Activated T-helper 9 cell treated with anti-CD3 and anti-CD28 coated beads, Interleukin-2, amount 50 U/mL, for 16 hours (primary cell): ENCODE measurements around the gene CRYBG1.
"Not testable (repeated sequence)": the region's sequence is repeated elsewhere in the genome, so short reads cannot be mapped to it uniquely, and the experiment has no call there.

Experiments used
- DNase-seq: peaks from one replicate; pipeline ENCODE4 v3.0.0-alpha.2; 2020; ENCODE audit warnings: low read depth

Gene CRYBG1

DNA sequence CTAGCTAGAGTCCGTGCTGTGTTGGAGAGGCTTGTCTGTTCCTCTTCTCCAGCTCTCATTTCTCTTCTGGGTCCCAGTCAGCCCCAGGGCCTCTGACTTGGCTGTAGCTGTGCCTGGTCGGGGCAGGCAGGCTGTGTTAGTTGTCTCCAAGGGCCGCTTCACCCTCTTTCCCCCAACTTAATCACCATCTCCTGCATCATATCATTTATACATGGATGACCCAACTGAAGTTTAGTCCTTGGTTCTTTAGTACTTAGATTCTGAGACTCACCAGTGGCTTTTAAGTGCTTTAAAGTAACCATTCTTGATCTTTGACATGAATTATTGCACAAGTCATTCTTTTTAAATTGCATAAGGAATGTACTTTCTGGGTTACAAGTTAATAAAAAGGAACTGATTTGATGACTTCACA is 141.4 kb downstream of the CRYBG1 start:
- DNase-seq = no peak

DNA sequence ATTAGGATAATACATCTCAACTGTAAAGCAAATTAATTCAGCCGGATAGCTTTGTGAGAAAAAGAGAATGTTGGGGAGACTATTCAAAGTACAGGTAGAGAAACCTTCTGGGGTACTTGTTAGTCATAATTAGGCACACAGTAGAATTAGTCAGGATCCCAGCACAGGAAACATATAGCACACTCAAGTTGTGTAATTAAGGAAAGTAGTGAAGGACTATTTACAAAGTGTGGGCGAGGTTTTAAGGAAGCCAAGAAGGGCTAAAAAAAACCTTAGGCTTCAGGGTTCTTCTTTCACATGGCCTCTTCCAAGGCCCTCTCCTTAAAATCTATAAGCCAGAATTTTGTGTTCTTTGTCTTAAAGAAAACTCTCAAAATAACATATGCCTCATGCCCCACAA is 142.0 kb downstream of the CRYBG1 start:
- no peak for DNase-seq

DNA sequence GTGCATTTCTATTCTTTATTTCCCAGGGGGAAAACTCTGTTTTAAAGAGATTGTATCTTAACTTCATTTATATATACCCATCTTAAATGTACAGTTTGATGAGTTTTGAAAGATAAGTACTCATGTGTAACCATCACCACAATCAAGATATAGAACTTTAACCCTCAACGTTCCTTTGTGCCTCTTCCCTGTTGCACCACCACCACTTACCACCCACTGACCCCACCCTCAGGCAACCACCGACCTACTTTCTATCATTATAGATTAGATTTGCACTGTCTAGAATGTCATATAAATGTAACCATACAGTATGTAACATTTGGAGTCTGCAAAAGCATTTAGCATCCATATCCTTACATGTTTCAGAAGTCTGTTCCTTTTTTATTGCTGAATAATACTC is 147.8 kb downstream of the CRYBG1 start:
- no peak for DNase-seq

DNA sequence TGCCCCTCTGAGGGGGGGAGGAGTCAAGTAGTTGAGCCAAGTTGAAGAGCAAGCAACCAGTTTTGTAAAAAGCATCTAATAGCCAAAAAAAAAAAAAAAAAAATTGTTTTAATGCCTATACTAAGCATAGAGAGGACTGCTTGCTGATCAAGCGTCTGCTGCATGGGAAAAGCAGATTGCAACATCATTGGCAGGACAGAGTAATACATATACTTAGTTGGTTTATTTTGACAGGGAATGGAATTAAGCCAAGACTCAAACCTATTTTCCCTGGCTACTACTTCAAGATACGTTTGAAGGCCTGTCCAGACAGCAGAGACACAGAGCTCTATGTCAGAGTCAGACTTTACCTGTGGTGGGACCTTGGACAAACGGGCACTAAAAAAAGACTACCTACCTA is 148.3 kb downstream of the CRYBG1 start:
- no peak for DNase-seq

DNA sequence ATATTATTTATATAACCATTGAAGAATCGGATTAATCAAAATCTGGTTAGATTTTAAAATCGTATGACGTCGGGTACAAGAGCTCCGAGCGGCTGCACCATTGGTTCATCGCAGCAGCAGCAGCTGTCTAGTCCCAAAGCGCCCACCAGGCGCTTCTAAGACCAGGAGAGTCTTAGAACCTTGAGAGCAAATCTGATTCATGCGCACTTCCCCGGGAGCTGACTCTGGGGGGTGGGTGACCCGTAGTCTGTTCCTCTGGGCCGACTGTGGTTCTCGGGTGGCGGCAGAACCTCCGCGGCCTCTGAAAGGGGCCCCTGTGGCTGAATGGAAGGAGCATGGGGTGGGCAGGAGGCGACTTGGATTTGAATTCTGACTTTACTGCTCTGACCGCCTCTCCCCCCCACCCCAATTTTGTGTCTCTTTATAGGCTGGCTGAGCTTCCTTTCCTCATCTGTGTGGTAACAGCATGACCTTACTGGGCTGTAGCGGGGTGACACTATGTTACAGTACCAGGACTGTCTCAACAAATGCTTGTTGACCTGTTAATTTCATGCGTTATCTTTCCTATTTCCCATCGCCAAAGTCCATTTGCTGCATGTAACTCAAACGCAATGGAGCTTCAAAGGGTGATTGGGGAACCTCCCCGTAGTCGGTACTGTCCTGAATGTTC is 149.0 kb downstream of the CRYBG1 start:
- DNase-seq = no peak

DNA sequence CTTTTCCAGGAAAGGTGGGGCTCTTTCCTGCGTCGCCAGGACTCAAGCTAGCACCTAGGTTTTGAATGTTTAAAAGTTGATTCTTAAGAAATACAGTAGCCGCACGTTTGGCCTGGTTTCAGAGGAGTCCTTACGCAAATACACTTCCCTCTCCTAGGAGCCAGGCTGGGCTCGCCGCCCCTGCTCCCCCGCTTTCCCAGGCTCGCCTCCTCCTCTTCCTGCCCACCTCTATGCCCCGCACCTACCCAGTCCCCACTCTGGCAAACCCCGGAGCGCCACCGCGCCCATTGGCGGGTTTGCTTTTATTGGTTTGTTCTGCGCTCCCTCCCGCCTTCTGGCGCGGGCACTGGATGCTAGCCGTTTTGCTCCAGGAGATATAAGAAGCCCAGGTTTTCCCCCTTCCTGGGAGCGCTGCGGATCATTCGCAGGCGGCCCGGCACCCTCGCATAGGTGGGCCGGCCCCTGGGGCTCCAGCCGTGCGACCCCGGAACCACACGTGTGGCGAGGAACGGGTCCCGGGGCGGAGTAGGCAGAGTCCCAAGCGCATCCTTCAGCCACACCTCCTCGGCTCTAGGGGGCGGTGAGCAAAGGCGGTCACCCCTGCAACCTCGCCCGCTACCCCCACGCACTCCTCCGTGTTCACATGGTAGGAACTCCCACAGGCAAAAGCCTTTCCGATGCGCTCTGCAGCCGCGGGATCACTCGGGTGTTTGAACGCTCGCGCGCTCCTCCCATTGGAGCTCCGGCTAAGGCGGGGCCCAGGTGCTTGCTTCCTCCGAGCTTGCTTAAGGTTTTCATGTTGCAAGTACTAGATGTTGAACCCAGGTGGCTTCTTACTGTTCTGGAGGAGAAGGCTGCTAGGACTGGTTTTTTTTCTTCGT is 149.8 kb downstream of the CRYBG1 start:
- peak; percentile 57 for DNase-seq

DNA sequence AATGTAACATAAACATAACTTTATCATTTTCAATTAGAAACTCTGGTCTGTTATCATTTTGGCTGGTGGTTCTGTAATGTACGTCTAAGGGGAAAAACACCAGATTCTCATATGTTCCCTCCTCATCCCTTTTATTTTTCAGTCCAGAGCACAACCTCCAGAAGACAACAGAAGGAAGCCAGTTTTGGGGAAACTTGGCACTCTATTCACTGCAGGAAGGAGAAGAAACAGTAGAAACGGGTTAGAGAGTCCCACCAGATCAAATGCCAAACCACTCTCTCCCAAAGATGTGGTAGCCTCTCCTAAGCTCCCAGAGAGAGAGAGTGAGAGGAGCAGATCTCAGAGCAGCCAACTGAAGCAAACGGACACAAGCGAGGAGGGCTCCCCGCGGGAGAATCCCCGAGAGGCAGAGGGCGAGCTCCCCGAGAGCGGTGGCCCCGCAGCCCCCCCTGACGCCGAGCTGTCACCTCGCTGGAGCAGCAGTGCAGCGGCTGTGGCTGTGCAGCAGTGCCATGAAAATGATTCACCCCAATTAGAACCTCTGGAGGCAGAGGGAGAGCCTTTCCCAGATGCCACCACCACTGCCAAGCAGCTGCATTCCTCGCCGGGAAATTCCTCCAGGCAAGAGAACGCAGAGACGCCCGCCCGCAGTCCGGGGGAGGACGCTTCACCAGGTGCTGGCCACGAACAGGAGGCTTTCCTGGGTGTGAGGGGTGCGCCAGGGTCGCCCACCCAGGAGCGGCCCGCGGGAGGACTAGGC is 151.0 kb downstream of the CRYBG1 start:
- peak; percentile 32 for DNase-seq

DNA sequence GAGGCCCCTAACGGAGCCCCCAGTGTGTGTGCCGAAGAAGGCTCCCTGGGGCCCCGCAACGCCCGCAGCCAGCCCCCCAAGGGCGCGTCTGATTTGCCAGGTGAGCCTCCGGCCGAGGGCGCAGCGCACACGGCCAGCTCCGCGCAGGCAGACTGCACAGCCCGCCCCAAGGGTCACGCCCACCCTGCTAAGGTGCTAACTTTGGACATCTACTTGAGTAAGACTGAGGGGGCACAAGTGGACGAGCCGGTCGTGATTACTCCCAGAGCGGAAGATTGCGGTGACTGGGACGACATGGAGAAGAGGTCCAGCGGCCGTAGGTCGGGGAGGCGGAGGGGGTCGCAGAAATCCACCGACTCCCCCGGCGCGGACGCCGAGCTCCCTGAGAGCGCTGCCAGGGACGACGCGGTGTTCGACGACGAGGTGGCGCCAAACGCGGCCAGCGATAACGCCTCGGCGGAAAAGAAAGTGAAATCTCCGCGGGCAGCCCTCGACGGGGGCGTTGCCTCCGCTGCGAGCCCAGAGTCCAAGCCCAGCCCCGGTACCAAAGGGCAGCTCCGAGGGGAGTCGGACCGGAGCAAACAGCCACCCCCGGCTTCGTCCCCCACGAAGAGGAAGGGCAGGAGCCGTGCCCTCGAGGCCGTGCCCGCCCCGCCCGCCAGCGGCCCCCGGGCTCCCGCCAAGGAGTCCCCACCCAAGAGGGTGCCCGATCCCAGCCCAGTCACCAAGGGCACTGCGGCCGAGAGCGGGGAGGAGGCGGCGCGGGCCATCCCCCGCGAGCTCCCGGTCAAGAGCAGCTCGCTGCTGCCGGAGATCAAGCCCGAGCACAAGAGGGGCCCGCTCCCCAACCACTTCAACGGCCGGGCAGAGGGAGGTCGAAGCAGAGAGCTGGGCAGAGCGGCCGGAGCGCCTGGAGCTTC is 151.8 kb downstream of the CRYBG1 start:
- DNase-seq = peak; percentile 71

DNA sequence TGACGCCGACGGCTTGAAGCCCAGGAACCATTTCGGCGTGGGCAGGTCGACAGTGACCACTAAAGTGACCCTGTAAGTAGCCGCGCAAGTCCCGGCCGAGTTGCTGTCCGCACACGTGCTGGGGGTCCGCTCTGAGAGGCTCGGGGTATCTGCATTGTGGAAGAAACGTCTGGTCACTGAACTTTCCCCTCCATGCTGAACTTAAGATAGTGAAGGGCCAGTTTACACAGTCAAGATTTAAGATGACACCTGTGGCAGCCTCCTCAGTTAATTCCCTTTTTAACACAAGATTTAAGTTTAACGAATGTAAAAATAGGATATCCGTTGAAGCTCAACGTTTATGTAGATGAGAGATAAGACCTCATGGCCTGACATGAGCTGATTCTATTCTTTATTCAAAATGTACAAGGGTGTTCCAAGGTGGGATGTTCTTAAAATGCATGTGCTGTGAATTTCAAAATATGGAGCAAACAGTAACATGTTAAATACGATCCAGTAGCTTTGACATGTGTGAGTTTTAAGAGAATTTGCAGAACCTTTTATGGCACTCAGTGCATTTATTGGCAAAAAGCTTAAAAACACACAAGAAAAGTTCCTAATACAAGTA is 152.6 kb downstream of the CRYBG1 start:
- no peak for DNase-seq

DNA sequence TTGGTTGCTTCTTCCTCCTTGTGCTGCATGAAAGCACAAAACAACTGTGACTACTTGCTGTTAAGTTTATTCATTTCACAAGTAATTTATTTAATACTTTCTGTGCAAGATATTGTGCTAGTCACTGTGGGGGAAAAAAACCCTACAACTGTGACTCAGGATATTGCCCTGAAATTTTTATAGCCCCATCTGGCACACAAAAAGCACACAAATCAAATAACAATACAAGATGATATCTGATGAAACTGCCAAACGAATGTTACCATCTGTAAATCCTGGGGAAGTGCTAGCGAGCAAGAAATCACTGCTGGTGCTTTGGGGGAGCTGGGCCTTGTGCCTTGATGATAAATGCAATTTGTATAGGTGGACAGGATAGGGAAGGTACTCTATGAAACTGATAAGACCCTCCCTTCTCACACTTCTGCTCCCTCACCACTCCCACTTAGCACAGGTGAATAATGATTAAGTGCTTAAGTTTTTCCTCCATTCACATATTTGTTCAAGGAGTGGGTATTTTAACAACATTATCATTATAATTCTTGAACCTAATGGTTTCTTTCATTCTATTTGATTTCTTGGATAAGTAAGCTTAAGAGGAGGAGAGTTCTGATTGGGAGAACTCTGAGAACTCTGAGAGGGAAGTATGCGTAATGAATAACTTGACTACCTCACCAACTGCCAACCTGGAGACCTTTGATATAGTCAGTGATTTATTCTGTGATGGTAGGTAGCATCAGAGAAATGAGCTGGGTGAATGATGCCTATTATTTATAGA is 153.5 kb downstream of the CRYBG1 start:
- DNase-seq = no peak

DNA sequence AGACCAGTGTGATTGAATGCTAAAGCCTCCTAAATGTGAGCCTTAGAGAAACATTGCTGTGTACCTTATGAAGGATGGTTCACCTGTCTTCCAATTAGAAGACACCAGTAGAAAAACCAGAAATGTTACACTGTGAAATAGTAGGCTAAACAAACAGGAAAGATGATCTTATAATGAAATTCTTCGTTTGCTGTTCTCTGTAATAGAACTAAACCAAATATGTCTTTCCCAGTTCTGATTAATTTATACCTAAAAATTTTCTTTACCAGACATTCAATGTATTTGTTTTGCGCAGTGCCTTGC is 154.0 kb downstream of the CRYBG1 start:
- no peak for DNase-seq

DNA sequence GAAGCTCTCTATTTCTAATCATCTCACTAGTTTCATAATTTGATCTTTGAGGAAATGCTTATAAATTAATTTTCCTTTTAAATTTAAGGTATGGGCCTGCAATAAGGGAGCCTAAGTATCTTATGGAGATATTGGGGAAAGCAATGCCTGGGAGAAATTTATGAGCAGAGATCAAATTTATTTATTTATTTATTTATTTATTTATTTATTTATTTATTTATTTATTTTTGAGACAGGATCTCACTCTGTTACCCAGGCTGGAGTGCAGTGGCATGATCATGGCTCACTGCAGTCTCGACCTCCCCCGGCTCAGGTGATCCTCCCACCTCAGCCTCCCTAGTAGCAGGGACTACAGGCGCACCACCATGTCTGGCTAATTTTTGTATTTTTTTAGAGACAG is 155.1 kb downstream of the CRYBG1 start:
- not testable (repeated sequence) for DNase-seq

DNA sequence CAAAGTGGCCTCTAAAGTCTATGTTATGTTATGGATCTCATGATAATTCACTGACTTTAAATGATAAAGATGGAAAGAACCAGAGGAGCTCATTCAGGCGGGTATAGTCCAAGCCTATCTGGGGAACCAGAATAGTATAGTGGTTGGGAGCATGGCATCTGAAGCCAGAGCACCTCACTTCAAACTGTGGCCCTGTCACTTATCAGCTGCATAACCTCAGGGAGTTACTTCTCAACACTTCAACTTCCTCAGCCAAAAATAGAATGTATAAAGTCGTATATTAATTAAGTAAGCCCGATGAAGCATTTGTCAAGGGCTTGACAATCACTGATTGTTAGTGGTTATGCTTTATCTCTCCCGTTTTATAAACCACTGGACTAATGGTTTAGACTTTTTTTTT is 156.1 kb downstream of the CRYBG1 start:
- no peak for DNase-seq

DNA sequence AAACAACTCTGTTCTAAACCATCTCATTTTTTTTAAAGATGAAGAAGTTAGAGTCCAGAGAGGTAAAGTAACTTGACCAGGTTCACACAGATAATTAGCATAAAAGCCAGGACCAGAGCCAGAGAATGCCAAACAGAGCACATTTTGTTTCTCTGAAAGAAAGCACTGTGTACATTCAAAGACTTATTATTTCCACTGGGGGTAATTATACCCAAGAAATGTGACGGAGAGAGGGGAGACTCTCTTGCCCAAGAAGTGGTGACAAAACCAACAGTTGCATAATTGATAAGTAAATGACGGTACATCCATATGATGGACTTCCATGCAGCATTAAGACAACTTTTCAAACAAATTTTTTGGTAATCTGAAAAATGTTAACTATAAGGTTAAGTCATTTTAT is 157.2 kb downstream of the CRYBG1 start:
- no peak for DNase-seq

DNA sequence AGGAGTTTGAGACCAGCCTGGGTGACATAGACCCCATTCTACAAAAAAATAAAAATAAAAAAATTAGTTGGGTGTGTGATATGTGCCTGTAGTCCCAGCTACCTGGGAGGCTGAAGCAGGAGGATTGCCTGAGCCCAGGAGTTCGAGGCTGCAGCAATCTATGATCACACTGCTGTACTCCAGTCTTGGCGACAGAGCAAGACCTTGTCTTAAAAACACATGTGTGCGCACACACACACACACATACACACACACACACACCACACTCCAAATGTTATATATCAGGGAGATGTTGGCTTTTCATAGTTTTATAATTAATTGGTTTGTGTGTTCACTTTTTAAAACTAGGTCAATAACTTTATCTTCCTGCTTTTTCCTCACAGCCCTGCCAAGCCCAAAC is 158.2 kb downstream of the CRYBG1 start:
- no peak for DNase-seq

DNA sequence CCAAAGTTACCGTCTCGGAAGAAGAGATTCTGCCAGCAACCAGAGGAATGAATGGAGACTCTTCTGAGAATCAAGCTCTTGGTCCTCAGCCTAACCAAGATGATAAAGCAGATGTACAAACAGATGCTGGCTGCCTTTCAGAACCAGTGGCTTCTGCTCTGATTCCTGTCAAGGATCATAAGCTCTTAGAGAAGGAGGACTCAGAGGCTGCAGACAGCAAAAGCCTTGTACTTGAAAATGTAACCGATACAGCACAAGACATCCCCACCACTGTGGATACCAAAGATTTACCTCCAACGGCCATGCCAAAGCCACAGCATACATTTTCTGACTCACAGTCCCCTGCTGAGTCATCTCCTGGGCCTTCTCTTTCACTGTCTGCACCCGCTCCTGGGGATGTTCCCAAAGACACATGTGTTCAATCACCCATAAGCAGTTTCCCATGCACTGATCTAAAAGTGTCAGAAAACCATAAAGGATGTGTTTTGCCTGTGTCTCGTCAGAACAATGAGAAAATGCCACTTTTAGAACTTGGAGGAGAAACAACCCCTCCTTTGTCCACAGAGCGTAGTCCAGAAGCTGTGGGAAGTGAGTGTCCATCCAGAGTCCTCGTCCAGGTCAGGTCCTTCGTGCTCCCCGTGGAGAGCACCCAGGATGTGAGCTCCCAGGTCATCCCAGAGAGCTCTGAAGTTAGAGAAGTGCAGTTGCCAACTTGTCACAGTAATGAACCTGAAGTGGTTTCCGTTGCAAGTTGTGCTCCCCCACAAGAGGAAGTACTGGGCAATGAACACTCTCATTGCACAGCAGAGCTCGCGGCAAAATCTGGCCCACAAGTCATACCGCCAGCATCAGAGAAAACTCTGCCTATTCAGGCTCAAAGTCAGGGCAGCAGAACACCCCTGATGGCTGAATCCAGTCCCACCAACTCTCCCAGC is 159.2 kb downstream of the CRYBG1 start:
- DNase-seq = peak; percentile 69

DNA sequence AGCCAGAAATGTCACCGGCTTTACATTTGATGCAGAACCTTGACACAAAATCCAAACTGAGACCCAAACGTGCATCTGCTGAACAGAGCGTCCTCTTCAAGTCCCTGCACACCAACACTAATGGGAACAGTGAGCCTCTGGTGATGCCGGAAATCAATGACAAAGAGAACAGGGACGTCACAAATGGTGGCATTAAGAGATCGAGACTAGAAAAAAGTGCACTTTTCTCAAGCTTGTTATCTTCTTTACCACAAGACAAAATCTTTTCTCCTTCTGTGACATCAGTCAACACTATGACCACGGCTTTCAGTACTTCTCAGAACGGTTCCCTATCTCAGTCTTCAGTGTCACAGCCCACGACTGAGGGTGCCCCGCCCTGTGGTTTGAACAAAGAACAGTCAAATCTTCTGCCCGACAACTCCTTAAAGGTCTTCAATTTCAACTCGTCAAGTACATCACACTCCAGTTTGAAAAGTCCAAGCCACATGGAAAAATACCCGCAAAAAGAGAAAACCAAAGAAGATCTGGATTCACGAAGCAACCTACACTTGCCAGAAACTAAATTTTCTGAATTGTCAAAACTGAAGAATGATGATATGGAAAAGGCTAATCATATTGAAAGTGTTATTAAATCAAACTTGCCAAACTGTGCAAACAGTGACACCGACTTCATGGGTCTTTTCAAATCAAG is 160.3 kb downstream of the CRYBG1 start:
- peak; percentile 74 for DNase-seq

DNA sequence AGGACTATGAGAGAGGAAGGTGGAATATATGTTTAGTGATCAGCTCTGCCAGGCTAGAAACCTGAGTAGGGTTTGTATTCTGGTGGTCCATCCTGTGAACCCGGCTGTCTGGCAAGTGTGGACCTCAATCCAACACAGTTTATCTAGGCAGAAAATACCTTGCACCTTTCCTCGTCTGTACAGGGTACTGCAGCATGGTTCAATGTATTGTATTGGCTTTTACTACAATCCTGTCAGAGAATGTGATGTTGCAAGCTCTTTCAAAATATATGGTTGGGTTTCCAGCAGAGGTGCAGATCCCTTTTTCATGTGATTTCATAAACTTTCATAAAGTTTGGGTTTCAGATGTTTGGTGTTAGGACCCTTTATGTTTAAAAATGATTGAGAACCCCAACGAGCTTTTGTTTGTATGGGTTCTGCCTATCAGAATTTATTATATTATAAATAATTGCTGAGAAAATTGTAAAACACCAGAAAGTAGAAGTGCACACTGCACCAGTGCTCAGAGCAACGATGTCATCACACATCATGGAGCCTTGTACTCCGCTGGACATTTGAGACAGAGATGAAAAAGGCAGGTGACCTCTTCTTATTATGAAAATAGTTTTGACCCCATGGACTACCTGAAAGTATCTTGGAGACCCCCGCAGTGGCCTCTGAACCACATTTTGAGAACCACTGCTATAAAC is 162.2 kb downstream of the CRYBG1 start:
- DNase-seq = no peak
